ENCODE data around the gene FAM89A.

FAM89A gene

DNA sequence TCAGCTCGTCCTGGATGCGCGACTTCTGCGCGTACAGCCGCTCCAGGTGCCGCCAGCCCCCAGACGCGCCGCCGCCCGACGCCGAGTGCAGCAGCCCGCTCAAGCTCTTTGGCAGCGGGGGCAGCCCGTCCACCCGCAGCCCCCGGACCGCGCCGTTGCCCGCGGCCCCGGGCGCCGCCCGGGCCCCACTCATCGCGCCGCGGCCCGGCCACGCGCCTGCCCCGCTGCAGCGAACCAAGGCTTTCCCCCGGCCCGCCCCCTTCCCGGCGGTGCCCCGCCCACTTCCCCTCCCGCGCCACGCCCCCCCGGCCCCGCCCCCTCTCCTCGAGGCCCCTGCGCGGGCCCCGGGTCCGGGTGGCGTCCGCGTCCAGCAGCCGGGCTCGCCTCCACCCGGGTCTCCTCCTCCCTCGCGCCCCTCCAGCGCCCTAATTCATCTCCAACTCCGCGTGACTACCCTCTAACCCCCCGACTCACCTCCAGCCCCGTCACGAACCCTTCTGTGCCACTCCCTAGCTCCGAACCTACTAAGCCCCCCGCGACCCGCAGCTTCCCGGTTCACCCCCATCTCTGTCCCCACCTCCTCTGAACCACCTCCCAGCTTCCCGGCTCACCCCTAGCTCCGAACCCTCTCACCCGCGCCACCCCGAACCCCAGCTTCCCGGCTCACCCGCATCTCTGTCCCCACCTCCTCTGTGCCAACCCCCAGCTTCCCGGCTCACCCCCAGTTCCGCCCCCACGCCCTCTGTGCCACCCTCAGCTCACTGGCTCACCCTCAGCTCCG is at the start of gene FAM89A:
TSS of gene FAM89A (minus strand) at position 236 of the 781 bp plus-strand sequence. CDS start at position 193, 43 bp downstream.
- DNase-seq: peak; percentile 69
- Histone ChIP-seq H3K9me3 (replicated peaks; ENCODE audit: insufficient read depth, low read length) (no peaks in the 10 kb centered on the region), H3K79me2 (ENCODE audit: low read length) (no peaks in the 10 kb centered on the region), H4K20me1 (ENCODE audit: insufficient read depth, low read length) (no peaks in the 10 kb centered on the region), H2AFZ (ENCODE audit: low read length) (peak within 1 kb of the TSS; percentile 96), H3K4me3 (ENCODE audit: low read length) (peak within 1 kb of the TSS; percentile 79), H3K4me1 (ENCODE audit: low read length) (peaks cover 11% of the 10 kb centered on the region; the same call in 1 of the 2 replicates), H3K36me3 (replicated peaks; ENCODE audit: insufficient read depth, low read length) (no peaks in the 10 kb centered on the region), H3K27ac (ENCODE audit: low read length) (no peak within 1 kb of the TSS), H3K4me2 (ENCODE audit: low read depth, low read length) (peak within 1 kb of the TSS; percentile 88), H3F3A (ENCODE audit: insufficient read depth, low read length) (no peaks in the 10 kb centered on the region), H3K9me2 (replicated peaks; ENCODE audit: insufficient read depth, low read length) (no peaks in the 10 kb centered on the region), H3K27me3 (replicated peaks; ENCODE audit: insufficient read depth, low read length) (no peaks in the 10 kb centered on the region; the same call in 1 of the 2 replicates), H3K9ac (ENCODE audit: low read length) (peak within 1 kb of the TSS; percentile 50; the same call in 1 of the 2 replicates)
- no peak for TF ChIP-seq EZH2 (optimal IDR thresholded peaks at IDR 0.05; ENCODE audit: low read depth, low read length)
- TF ChIP-seq, protein P1, sequence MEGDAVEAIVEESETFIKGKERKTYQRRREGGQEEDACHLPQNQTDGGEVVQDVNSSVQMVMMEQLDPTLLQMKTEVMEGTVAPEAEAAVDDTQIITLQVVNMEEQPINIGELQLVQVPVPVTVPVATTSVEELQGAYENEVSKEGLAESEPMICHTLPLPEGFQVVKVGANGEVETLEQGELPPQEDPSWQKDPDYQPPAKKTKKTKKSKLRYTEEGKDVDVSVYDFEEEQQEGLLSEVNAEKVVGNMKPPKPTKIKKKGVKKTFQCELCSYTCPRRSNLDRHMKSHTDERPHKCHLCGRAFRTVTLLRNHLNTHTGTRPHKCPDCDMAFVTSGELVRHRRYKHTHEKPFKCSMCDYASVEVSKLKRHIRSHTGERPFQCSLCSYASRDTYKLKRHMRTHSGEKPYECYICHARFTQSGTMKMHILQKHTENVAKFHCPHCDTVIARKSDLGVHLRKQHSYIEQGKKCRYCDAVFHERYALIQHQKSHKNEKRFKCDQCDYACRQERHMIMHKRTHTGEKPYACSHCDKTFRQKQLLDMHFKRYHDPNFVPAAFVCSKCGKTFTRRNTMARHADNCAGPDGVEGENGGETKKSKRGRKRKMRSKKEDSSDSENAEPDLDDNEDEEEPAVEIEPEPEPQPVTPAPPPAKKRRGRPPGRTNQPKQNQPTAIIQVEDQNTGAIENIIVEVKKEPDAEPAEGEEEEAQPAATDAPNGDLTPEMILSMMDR (IDR thresholded peaks at IDR 0.05; ENCODE audit: low read length): no peak
- TF ChIP-seq EZH2phosphoT487 (IDR thresholded peaks at IDR 0.05; ENCODE audit: low read length): no peak

DNA sequence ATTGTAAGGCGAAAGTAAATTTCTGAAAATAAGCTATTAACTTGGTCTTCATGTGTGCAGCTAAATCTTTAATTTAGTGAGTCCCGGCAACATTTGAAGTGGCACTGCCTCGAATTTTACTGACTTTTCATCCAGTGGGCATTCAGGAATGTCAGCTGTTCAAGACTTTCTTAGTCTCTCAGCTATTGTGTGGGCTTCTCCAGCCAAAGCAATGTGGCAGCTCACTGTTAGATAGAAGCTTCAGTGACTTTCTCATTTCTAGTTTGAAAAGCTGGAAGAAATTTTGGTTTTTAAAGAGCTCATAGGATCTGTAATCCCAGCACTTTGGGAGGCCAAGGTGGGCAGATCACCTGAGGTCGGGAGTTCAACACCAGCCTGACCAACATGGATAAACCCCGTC is 44.3 kb upstream of the FAM89A start:
- no peaks in the 10 kb centered on the region for H3K9me3 ChIP-seq (replicated peaks; ENCODE audit: insufficient read depth, low read length)
- no peak overlapping the region for H3K4me2 ChIP-seq (ENCODE audit: low read depth, low read length)
- no peak overlapping the region for H2AFZ ChIP-seq (ENCODE audit: low read length)
- no peaks in the 10 kb centered on the region for H4K20me1 ChIP-seq (ENCODE audit: insufficient read depth, low read length)
- H3K27me3 ChIP-seq (replicated peaks; ENCODE audit: insufficient read depth, low read length): no peaks in the 10 kb centered on the region
- no peak overlapping the region for H3K4me3 ChIP-seq (ENCODE audit: low read length)
- H3F3A ChIP-seq (ENCODE audit: insufficient read depth, low read length): no peaks in the 10 kb centered on the region
- TF ChIP-seq EZH2phosphoT487 (IDR thresholded peaks at IDR 0.05; ENCODE audit: low read length) (no peak), EZH2 (optimal IDR thresholded peaks at IDR 0.05; ENCODE audit: low read depth, low read length) (no peak)
- TF ChIP-seq, protein P1 (IDR thresholded peaks at IDR 0.05; ENCODE audit: low read length): no peak
- H3K9me2 ChIP-seq (replicated peaks; ENCODE audit: insufficient read depth, low read length): no peaks in the 10 kb centered on the region
- H3K4me1 ChIP-seq (ENCODE audit: low read length): no peaks in the 10 kb centered on the region
- H3K27ac ChIP-seq (ENCODE audit: low read length): no peak overlapping the region
- no peak overlapping the region for H3K9ac ChIP-seq (ENCODE audit: low read length)
- H3K36me3 ChIP-seq (replicated peaks; ENCODE audit: insufficient read depth, low read length): no peaks in the 10 kb centered on the region
- no peaks in the 10 kb centered on the region for H3K79me2 ChIP-seq (ENCODE audit: low read length)
- no peak for DNase-seq

DNA sequence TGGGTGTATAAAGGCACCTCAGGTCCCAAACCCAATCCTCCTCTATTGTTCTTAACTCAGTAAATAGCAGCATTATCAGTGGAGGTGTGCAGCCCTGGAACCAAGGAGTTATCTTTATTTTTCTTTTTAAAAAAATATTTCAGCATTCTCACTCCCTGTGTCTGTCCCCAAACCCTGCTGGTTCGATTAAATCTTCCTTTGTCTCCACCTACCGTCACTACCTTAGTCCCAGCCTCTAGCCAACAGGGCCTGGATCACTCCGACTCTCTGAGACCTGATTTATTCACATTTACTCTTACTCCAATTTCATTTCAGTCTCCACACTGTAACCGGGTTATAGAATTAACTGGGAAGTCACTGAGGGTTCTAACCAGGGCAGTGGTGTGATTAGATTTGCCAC is 39.1 kb upstream of the FAM89A start:
- Histone ChIP-seq H3K27me3 (replicated peaks; ENCODE audit: insufficient read depth, low read length) (no peaks in the 10 kb centered on the region), H4K20me1 (ENCODE audit: insufficient read depth, low read length) (no peaks in the 10 kb centered on the region), H3K36me3 (replicated peaks; ENCODE audit: insufficient read depth, low read length) (no peaks in the 10 kb centered on the region), H3K4me2 (ENCODE audit: low read depth, low read length) (no peak overlapping the region), H3F3A (ENCODE audit: insufficient read depth, low read length) (no peaks in the 10 kb centered on the region), H3K4me3 (ENCODE audit: low read length) (no peak overlapping the region), H3K9me3 (replicated peaks; ENCODE audit: insufficient read depth, low read length) (no peaks in the 10 kb centered on the region), H3K9ac (ENCODE audit: low read length) (no peak overlapping the region), H2AFZ (ENCODE audit: low read length) (no peak overlapping the region), H3K4me1 (ENCODE audit: low read length) (no peaks in the 10 kb centered on the region), H3K79me2 (ENCODE audit: low read length) (no peaks in the 10 kb centered on the region), H3K27ac (ENCODE audit: low read length) (no peak overlapping the region), H3K9me2 (replicated peaks; ENCODE audit: insufficient read depth, low read length) (no peaks in the 10 kb centered on the region)
- DNase-seq: no peak
- TF ChIP-seq, protein P1 (IDR thresholded peaks at IDR 0.05; ENCODE audit: low read length): no peak
- TF ChIP-seq EZH2phosphoT487 (IDR thresholded peaks at IDR 0.05; ENCODE audit: low read length): no peak
- no peak for TF ChIP-seq EZH2 (optimal IDR thresholded peaks at IDR 0.05; ENCODE audit: low read depth, low read length)

Measured in MM.1S (cell line).